ENCODE data around the gene PPP2R3C. TPM values are rescaled to one million over a fixed set of nuclear protein-coding genes. Genes with fewer than 3 reads are reported as not detected.

Gene PPP2R3C
- total and polyA plus RNA-seq, 2 of the 13 experiments (the other 11 are each of a cell fraction or from before 2014, with no cell fraction given): 63.4 to 102 TPM

- TF ChIP-seq ZBED4 (CRISPR knock-in tag; IDR thresholded peaks at IDR 0.05; ENCODE audit: borderline replicate concordance) (no peak), ZNF841 (CRISPR knock-in tag; IDR thresholded peaks at IDR 0.05; ENCODE audit: borderline replicate concordance) (no peak), U2AF2 (IDR thresholded peaks at IDR 0.05; ENCODE audit: low read depth, low read length) (no peak; the same call in 1 of the 2 replicates), CBX5 (CRISPR knock-in tag; IDR thresholded peaks at IDR 0.05; ENCODE audit: borderline replicate concordance) (0 out of 2 replicates have a peak, but pooled peaks have one; percentile 16), ZNF138 (CRISPR knock-in tag; IDR thresholded peaks at IDR 0.05; ENCODE audit: low read depth) (peak; percentile 23; the same call in 1 of the 2 replicates), ZNF687 (CRISPR knock-in tag; IDR thresholded peaks at IDR 0.05) (no peak; the same call in 1 of the 2 replicates), MYNN (CRISPR knock-in tag; IDR thresholded peaks at IDR 0.05; ENCODE audit: low read depth) (no peak; the same call in 1 of the 2 replicates), KMT2B (CRISPR knock-in tag; IDR thresholded peaks at IDR 0.05) (0 out of 2 replicates have a peak, but pooled peaks have one; percentile 11), AHDC1 (CRISPR knock-in tag; IDR thresholded peaks at IDR 0.05; ENCODE audit: borderline replicate concordance) (0 out of 2 replicates have a peak, but pooled peaks have one; percentile 7), CC2D1A (CRISPR knock-in tag; IDR thresholded peaks at IDR 0.05) (peak; percentile 12; the same call in 1 of the 2 replicates), ZNF383 (CRISPR knock-in tag; IDR thresholded peaks at IDR 0.05; ENCODE audit: borderline replicate concordance) (peak; percentile 83), BORCS8-MEF2B (CRISPR knock-in tag; IDR thresholded peaks at IDR 0.05) (peak; percentile 49), CAMTA2 (CRISPR knock-in tag; IDR thresholded peaks at IDR 0.05; ENCODE audit: borderline replicate concordance) (peak; percentile 83), JARID2 (CRISPR knock-in tag; IDR thresholded peaks at IDR 0.05; ENCODE audit: insufficient replicate concordance) (no peak)
Measured at GRCh38 chr14:35122696-35123387, 1.1 kb upstream of the PPP2R3C start (continued).
